Activated CD8-positive, alpha-beta memory T cell treated with anti-CD3 and anti-CD28 coated beads, Interleukin-2, amount 50 U/mL, for 1 hour (primary cell): Measurements from ENCODE around the gene ENPP3.
"Not testable (repeated sequence)": the region's sequence is repeated elsewhere in the genome, so short reads cannot be mapped to it uniquely, and the experiment has no call there.

Experiments used
- DNase-seq: peaks from one replicate; pipeline ENCODE4 v3.0.0-alpha.2; 2020; ENCODE audit errors: extremely low read depth

Gene ENPP3

GRCh38 chr6:131685266-131685780 is 48.2 kb downstream of the ENPP3 start:
- DNase-seq: no peak

- no peak for DNase-seq
Measured at GRCh38 chr6:131687022-131687421, 49.9 kb downstream of the ENPP3 start.

GRCh38 chr6:131688286-131688685 is 51.2 kb downstream of the ENPP3 start:
- no peak for DNase-seq

- no peak for DNase-seq
Measured at GRCh38 chr6:131692031-131692430, 54.9 kb downstream of the ENPP3 start.

GRCh38 chr6:131692589-131692988 is 55.5 kb downstream of the ENPP3 start:
- DNase-seq: no peak

GRCh38 chr6:131693384-131693783 is 56.3 kb downstream of the ENPP3 start:
- no peak for DNase-seq

GRCh38 chr6:131694832-131695426 is 57.8 kb downstream of the ENPP3 start:
- DNase-seq: no peak

- no peak for DNase-seq
Measured at GRCh38 chr6:131696956-131697355, 59.9 kb downstream of the ENPP3 start.

- not testable (repeated sequence) for DNase-seq
Measured at GRCh38 chr6:131700851-131701250, 63.7 kb downstream of the ENPP3 start.

- DNase-seq: not testable (repeated sequence)
Measured at GRCh38 chr6:131703905-131704304, 66.8 kb downstream of the ENPP3 start.

GRCh38 chr6:131710917-131711316 is 73.8 kb downstream of the ENPP3 start, which contains the start of gene CTAGE9:
Gene CTAGE9, minus strand, starts transcription at chr6:131711017. Its CDS starts 0 bp downstream, at chr6:131711017.
- DNase-seq: not testable (repeated sequence)

- not testable (repeated sequence) for DNase-seq
Measured at GRCh38 chr6:131715567-131715966, 78.5 kb downstream of the ENPP3 start.

GRCh38 chr6:131717836-131718542 is 80.9 kb downstream of the ENPP3 start:
- no peak for DNase-seq

GRCh38 chr6:131721161-131721560 is 84.1 kb downstream of the ENPP3 start:
- no peak for DNase-seq

- DNase-seq: no peak
Measured at GRCh38 chr6:131724114-131724513, 87.0 kb downstream of the ENPP3 start.

- DNase-seq: no peak
Measured at GRCh38 chr6:131727467-131727866, 90.4 kb downstream of the ENPP3 start.

- no peak for DNase-seq
Measured at GRCh38 chr6:131727868-131728267, 90.8 kb downstream of the ENPP3 start.

GRCh38 chr6:131728296-131728939 is 91.3 kb downstream of the ENPP3 start:
- DNase-seq: no peak

GRCh38 chr6:131729550-131729949 is 92.4 kb downstream of the ENPP3 start:
- no peak for DNase-seq

- DNase-seq: no peak
Measured at GRCh38 chr6:131730264-131730663, 93.2 kb downstream of the ENPP3 start.

GRCh38 chr6:131731224-131731623 is 94.1 kb downstream of the ENPP3 start:
- DNase-seq: no peak

- DNase-seq: no peak
Measured at GRCh38 chr6:131733376-131734016, 96.4 kb downstream of the ENPP3 start.
